ENCODE measurements around the gene DNMT3B. TPM values are rescaled to one million over a fixed set of nuclear protein-coding genes. Genes with fewer than 3 reads are reported as not detected.

The DNMT3B gene
- total RNA-seq, 1 experiment from 2014 or later, result 682 TPM

GRCh38 chr20:32832664-32833063 lies 70.5 kb downstream of the DNMT3B start (continued):
- no peak for TF ChIP-seq STAT6 (CRISPR knock-in tag; conservative IDR thresholded peaks at IDR 0.05; ENCODE audit: low read depth)
- TF ChIP-seq MYBL2 (CRISPR knock-in tag; IDR thresholded peaks at IDR 0.05), result no peak
- no peak for TF ChIP-seq AR (CRISPR knock-in tag; IDR thresholded peaks at IDR 0.05)
- TF ChIP-seq ZNF396 (CRISPR knock-in tag; IDR thresholded peaks at IDR 0.05; ENCODE audit: borderline replicate concordance), result no peak
- no peak for TF ChIP-seq TEAD1 (CRISPR knock-in tag; IDR thresholded peaks at IDR 0.05)
- no peak for TF ChIP-seq USF2 (CRISPR knock-in tag; IDR thresholded peaks at IDR 0.05)
- no peak for TF ChIP-seq SP1 (CRISPR knock-in tag; conservative IDR thresholded peaks at IDR 0.05)
- TF ChIP-seq ATF3 (CRISPR knock-in tag; conservative IDR thresholded peaks at IDR 0.05), result no peak

GRCh38 chr20:32834972-32835371 lies 72.8 kb downstream of the DNMT3B start:
- Mint-ChIP-seq H3K9me3 (peaks cover 7% of the 10 kb centered on the region), H3K27ac (no peak overlapping the region), H3K27me3 (ENCODE audit: low read depth) (no peaks in the 10 kb centered on the region), H3K4me1 (0 out of 2 replicates have a peak, but pooled peaks cover 7% of the 10 kb centered on the region), H3K4me3 (no peak overlapping the region), H3K36me3 (peaks cover 79% of the 10 kb centered on the region)
- POLR2A ChIA-PET, result no interaction called here
- CTCF ChIA-PET, result interaction anchor here (1.9 kb wide), 1 partner anchor 45 kb away, joined by 5 read pairs; no protein-coding TSS in a partner anchor
- DNase-seq (ENCODE audit: low spot score) (no peak), ATAC-seq (no peak)
- TF ChIP-seq ETV6 (CRISPR knock-in tag; IDR thresholded peaks at IDR 0.05) (no peak), ZNF121 (CRISPR knock-in tag; IDR thresholded peaks at IDR 0.05) (peak; percentile 37; the same call in 1 of the 2 replicates)

GRCh38 chr20:32837157-32837556 lies 75.0 kb downstream of the DNMT3B start:
- Mint-ChIP-seq H3K4me1 (peaks cover 5% of the 10 kb centered on the region; the same call in 1 of the 2 replicates), H3K4me3 (no peak overlapping the region), H3K36me3 (peaks cover 72% of the 10 kb centered on the region), H3K27ac (no peak overlapping the region), H3K27me3 (ENCODE audit: low read depth) (no peaks in the 10 kb centered on the region), H3K9me3 (no peaks in the 10 kb centered on the region)
- no peak for ATAC-seq
- TF ChIP-seq ZNF121 (CRISPR knock-in tag; IDR thresholded peaks at IDR 0.05), result no peak
- TF ChIP-seq FOXK1 (CRISPR knock-in tag; IDR thresholded peaks at IDR 0.05), result no peak
- no peak for TF ChIP-seq ZNF512 (CRISPR knock-in tag; IDR thresholded peaks at IDR 0.05; ENCODE audit: borderline replicate concordance)
- ChIA-PET POLR2A (no interaction called here), CTCF (no interaction called here)
- DNase-seq (ENCODE audit: low spot score), result no peak

Data from WTC11 (cell line).